ENCODE data around the gene CPNE8. TPM values are rescaled to one million over a fixed set of nuclear protein-coding genes. Genes with fewer than 3 reads are reported as not detected.

CPNE8 gene
- total and polyA plus RNA-seq, 2 experiments from 2014 or later: 5.9 to 14.5 TPM

DNA sequence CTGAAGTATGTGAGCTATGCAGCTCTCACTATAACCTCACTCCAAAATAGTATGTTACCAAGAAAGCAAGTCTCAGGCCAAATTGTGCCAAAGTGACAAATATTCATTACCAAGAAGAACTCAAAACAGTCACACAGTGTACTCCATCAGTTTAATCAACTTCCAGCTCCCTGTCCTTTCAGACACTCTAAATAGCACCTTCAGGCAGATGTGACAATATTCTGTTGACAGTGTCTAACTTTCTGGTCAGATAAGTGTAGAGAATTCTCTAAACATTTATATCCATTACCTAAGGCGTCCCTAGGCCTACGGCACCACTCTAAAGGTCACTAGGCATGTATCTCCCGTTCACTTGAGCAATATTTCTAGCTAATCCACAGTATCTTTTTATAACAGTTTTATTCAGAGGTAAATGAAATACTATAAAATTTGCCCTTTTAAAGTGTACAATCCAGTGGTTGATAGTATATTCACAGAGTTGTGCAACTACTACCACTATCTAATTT is 21.7 kb downstream of the CPNE8 start:
- no peak overlapping the region for H3K4me3 ChIP-seq

DNA sequence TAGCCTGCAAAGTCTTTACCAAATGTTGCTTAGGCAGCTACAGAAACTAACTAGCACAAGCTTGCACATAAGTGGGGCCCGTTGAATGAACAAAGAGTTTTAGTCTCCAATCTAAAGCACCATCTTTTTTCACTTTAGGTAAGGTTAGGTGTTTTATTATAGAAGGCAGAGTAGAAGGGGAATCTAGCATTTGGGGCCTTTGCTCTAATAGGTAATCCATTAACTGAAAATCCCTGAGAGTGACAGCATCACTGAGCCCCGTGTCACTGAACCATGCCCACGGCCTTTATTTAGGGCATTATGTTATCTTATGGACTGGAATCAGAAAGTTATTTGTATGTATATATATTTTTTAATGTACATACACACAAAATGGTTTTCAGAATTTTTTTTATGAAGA is 25.1 kb downstream of the CPNE8 start:
- DNase-seq (ENCODE audit: low spot score): peak; percentile 12
- Histone ChIP-seq H3K36me3 (replicated peaks; ENCODE audit: insufficient read depth, low read depth) (no peaks in the 10 kb centered on the region), H3K27ac (no peak overlapping the region), H3K4me3 (no peak overlapping the region), H3K4me1 (ENCODE audit: insufficient read depth) (peaks cover 7% of the 10 kb centered on the region), H3K9me3 (ENCODE audit: low read depth) (no peaks in the 10 kb centered on the region), H2AFZ (no peak overlapping the region), H4K20me1 (ENCODE audit: insufficient read depth, poor library complexity, severe bottlenecking) (no peaks in the 10 kb centered on the region), H3K79me2 (peaks cover 31% of the 10 kb centered on the region), H3K9me2 (replicated peaks; ENCODE audit: insufficient read depth) (no peaks in the 10 kb centered on the region), H3K4me2 (peak overlapping the region; percentile 47), H3K27me3 (no peaks in the 10 kb centered on the region)
- WGBS (ENCODE audit: low lambda C conversion rate, missing lambda C conversion rate): 60% methylated on average over 3 of the region's 3 CpGs
- no peak for TF ChIP-seq EZH2 (IDR thresholded peaks at IDR 0.05; ENCODE audit: borderline replicate concordance)
- TF ChIP-seq, protein P1, sequence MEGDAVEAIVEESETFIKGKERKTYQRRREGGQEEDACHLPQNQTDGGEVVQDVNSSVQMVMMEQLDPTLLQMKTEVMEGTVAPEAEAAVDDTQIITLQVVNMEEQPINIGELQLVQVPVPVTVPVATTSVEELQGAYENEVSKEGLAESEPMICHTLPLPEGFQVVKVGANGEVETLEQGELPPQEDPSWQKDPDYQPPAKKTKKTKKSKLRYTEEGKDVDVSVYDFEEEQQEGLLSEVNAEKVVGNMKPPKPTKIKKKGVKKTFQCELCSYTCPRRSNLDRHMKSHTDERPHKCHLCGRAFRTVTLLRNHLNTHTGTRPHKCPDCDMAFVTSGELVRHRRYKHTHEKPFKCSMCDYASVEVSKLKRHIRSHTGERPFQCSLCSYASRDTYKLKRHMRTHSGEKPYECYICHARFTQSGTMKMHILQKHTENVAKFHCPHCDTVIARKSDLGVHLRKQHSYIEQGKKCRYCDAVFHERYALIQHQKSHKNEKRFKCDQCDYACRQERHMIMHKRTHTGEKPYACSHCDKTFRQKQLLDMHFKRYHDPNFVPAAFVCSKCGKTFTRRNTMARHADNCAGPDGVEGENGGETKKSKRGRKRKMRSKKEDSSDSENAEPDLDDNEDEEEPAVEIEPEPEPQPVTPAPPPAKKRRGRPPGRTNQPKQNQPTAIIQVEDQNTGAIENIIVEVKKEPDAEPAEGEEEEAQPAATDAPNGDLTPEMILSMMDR (IDR thresholded peaks at IDR 0.05; ENCODE audit: poor library complexity): no peak
- no peak for TF ChIP-seq EZH2phosphoT487 (IDR thresholded peaks at IDR 0.05; ENCODE audit: low read depth, severe bottlenecking, unreplicated experiment)

More for the DNA sequence above, 21.7 kb downstream of the CPNE8 start:
- no peak for TF ChIP-seq EZH2phosphoT487 (IDR thresholded peaks at IDR 0.05; ENCODE audit: low read depth, severe bottlenecking, unreplicated experiment)
- TF ChIP-seq EZH2 (IDR thresholded peaks at IDR 0.05; ENCODE audit: borderline replicate concordance): no peak
- TF ChIP-seq, protein P1 (IDR thresholded peaks at IDR 0.05; ENCODE audit: poor library complexity): no peak
- Histone ChIP-seq H3K79me2 (peaks cover 28% of the 10 kb centered on the region), H3K27me3 (no peaks in the 10 kb centered on the region), H3K9me3 (ENCODE audit: low read depth) (no peaks in the 10 kb centered on the region), H3K9me2 (replicated peaks; ENCODE audit: insufficient read depth) (no peaks in the 10 kb centered on the region), H3K36me3 (replicated peaks; ENCODE audit: insufficient read depth, low read depth) (no peaks in the 10 kb centered on the region), H2AFZ (no peak overlapping the region), H3K4me1 (ENCODE audit: insufficient read depth) (peaks cover 7% of the 10 kb centered on the region), H4K20me1 (ENCODE audit: insufficient read depth, poor library complexity, severe bottlenecking) (no peaks in the 10 kb centered on the region), H3K4me2 (no peak overlapping the region), H3K27ac (no peak overlapping the region)
- no peak for DNase-seq (ENCODE audit: low spot score)
- 81% methylated on average over 3 of the region's 3 CpGs for WGBS (ENCODE audit: low lambda C conversion rate, missing lambda C conversion rate)

DNA sequence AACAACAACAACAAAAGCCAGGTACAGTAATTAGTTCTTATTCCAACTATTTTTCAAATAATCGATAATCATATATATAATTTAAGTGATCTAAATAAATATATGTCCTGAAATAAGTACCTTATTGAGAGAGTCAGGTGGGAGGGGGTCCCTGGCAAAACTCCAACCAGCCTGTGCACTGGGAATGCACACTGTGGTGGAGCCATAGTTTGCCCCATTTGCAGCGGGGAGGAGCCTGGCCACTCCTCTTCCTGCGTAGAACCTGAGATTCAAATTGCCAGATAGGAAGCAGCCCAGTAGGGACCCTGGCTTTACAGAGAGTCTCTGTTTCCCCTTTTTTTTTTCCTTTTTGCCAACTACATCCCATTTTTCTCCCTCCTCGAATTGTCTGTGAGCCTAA is 26.4 kb downstream of the CPNE8 start:
- no peak for DNase-seq (ENCODE audit: low spot score)
- H2AFZ ChIP-seq: no peak overlapping the region
- peaks cover 7% of the 10 kb centered on the region for H3K4me1 ChIP-seq (ENCODE audit: insufficient read depth)
- H3K27me3 ChIP-seq: no peaks in the 10 kb centered on the region
- H4K20me1 ChIP-seq (ENCODE audit: insufficient read depth, poor library complexity, severe bottlenecking): no peaks in the 10 kb centered on the region
- H3K36me3 ChIP-seq (replicated peaks; ENCODE audit: insufficient read depth, low read depth): no peaks in the 10 kb centered on the region
- no peaks in the 10 kb centered on the region for H3K9me3 ChIP-seq (ENCODE audit: low read depth)
- WGBS (ENCODE audit: low lambda C conversion rate, missing lambda C conversion rate): 98% methylated on average over 4 of the region's 4 CpGs
- H3K79me2 ChIP-seq: peaks cover 31% of the 10 kb centered on the region
- H3K4me3 ChIP-seq: no peak overlapping the region
- no peak for TF ChIP-seq EZH2phosphoT487 (IDR thresholded peaks at IDR 0.05; ENCODE audit: low read depth, severe bottlenecking, unreplicated experiment)
- TF ChIP-seq, protein P1 (IDR thresholded peaks at IDR 0.05; ENCODE audit: poor library complexity): no peak
- TF ChIP-seq EZH2 (IDR thresholded peaks at IDR 0.05; ENCODE audit: borderline replicate concordance): no peak
- H3K27ac ChIP-seq: no peak overlapping the region
- H3K4me2 ChIP-seq: no peak overlapping the region
- no peaks in the 10 kb centered on the region for H3K9me2 ChIP-seq (replicated peaks; ENCODE audit: insufficient read depth)

Measured in hepatocyte (in vitro differentiated cells).